ENCODE data around the gene GCAT. TPM values are rescaled to one million over a fixed set of nuclear protein-coding genes. Genes with fewer than 3 reads are reported as not detected.
A peak's percentile ranks its signal among the peaks of the same experiment; 100 is the strongest.

GCAT gene
- polyA plus RNA-seq, 1 donor (not counting 4 experiments of a cell fraction or from before 2014, with no cell fraction given), result 8.4 TPM

GRCh38 chr22:37849089-37849751 is 41.5 kb downstream of the GCAT start, which contains the start of gene EIF3L:
Gene EIF3L, plus strand, starts transcription at chr22:37849419. Its CDS starts 31 bp downstream, at chr22:37849450.
- dilution Hi-C loops (cut with MboI; ENCODE audit: extremely low pct_ligation_motif_present, low sequenced_read_pairs), result no loop called here
- Histone ChIP-seq H3K9me3 (ENCODE audit: control insufficient read depth, low read depth, low read length) (no peaks in the 10 kb centered on the region), H3K9ac (ENCODE audit: control insufficient read depth, extremely low read depth, insufficient read depth, low read length) (peak within 1 kb of the TSS; percentile 83), H3K27me3 (ENCODE audit: control insufficient read depth, extremely low read depth, insufficient read depth, low read length) (no peaks in the 10 kb centered on the region), H2AFZ (ENCODE audit: control insufficient read depth, low read length) (peak within 1 kb of the TSS; percentile 89), H3K4me3 (ENCODE audit: control insufficient read depth in 2 of 3, extremely low read depth in 1 of 3, insufficient read depth in 2 of 3, low read depth in 1 of 3, low read length in 3 of 3) (peak within 1 kb of the TSS; percentile 70 to 85 (median 80)), H3K27ac (ENCODE audit: control insufficient read depth, insufficient read depth, low read length) (peak within 1 kb of the TSS; percentile 91), H3K4me2 (ENCODE audit: control insufficient read depth, extremely low read depth, insufficient read depth, low read depth, low read length) (peak within 1 kb of the TSS; percentile 76), H3K9me1 (ENCODE audit: control insufficient read depth, extremely low read depth, insufficient read depth, low read length) (no peaks in the 10 kb centered on the region), H3K79me2 (ENCODE audit: control insufficient read depth, insufficient read depth, low read length) (peaks cover 57% of the 10 kb centered on the region), H4K20me1 (ENCODE audit: control insufficient read depth, extremely low read depth, insufficient read depth, low read length) (peaks cover 4% of the 10 kb centered on the region), H3K4me1 (ENCODE audit: control insufficient read depth, extremely low read depth, insufficient read depth, low read length) (peaks cover 12% of the 10 kb centered on the region), H3K36me3 (ENCODE audit: control insufficient read depth in 2 of 2, extremely low read depth in 1 of 2, insufficient read depth in 2 of 2, low read length in 2 of 2) (peaks cover 15 to 24% of the 10 kb centered on the region in 2 experiments)
- TF ChIP-seq EZH2 (IDR thresholded peaks at IDR 0.05; ENCODE audit: low read length), result no peak
- TF ChIP-seq, protein P1, sequence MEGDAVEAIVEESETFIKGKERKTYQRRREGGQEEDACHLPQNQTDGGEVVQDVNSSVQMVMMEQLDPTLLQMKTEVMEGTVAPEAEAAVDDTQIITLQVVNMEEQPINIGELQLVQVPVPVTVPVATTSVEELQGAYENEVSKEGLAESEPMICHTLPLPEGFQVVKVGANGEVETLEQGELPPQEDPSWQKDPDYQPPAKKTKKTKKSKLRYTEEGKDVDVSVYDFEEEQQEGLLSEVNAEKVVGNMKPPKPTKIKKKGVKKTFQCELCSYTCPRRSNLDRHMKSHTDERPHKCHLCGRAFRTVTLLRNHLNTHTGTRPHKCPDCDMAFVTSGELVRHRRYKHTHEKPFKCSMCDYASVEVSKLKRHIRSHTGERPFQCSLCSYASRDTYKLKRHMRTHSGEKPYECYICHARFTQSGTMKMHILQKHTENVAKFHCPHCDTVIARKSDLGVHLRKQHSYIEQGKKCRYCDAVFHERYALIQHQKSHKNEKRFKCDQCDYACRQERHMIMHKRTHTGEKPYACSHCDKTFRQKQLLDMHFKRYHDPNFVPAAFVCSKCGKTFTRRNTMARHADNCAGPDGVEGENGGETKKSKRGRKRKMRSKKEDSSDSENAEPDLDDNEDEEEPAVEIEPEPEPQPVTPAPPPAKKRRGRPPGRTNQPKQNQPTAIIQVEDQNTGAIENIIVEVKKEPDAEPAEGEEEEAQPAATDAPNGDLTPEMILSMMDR (optimal IDR thresholded peaks at IDR 0.05 in 1 of 3, IDR thresholded peaks at IDR 0.05 in 1 of 3, conservative IDR thresholded peaks at IDR 0.05 in 1 of 3; ENCODE audit: extremely low read depth in 1 of 3, insufficient read depth in 2 of 3, low read length in 3 of 3), result no peak
- DNase-seq (ENCODE audit: low read depth, low spot score), result peak; percentile 33
- FAIRE-seq, result peak; percentile 41

- Histone ChIP-seq H3K9ac (ENCODE audit: control insufficient read depth, extremely low read depth, insufficient read depth, low read length) (peak overlapping the region; percentile 6), H3K4me3 (ENCODE audit: control insufficient read depth in 2 of 3, extremely low read depth in 1 of 3, insufficient read depth in 2 of 3, low read depth in 1 of 3, low read length in 3 of 3) (no peak overlapping the region), H3K36me3 (ENCODE audit: control insufficient read depth in 2 of 2, extremely low read depth in 1 of 2, insufficient read depth in 2 of 2, low read length in 2 of 2) (peaks cover 25 to 37% of the 10 kb centered on the region in 2 experiments), H3K27ac (ENCODE audit: control insufficient read depth, insufficient read depth, low read length) (no peak overlapping the region), H3K9me3 (ENCODE audit: control insufficient read depth, low read depth, low read length) (no peaks in the 10 kb centered on the region), H4K20me1 (ENCODE audit: control insufficient read depth, extremely low read depth, insufficient read depth, low read length) (peaks cover 4% of the 10 kb centered on the region), H3K4me2 (ENCODE audit: control insufficient read depth, extremely low read depth, insufficient read depth, low read depth, low read length) (peak overlapping the region; percentile 69), H3K4me1 (ENCODE audit: control insufficient read depth, extremely low read depth, insufficient read depth, low read length) (peaks cover 17% of the 10 kb centered on the region), H3K9me1 (ENCODE audit: control insufficient read depth, extremely low read depth, insufficient read depth, low read length) (no peaks in the 10 kb centered on the region), H2AFZ (ENCODE audit: control insufficient read depth, low read length) (no peak overlapping the region), H3K79me2 (ENCODE audit: control insufficient read depth, insufficient read depth, low read length) (peaks cover 72% of the 10 kb centered on the region), H3K27me3 (ENCODE audit: control insufficient read depth, extremely low read depth, insufficient read depth, low read length) (no peaks in the 10 kb centered on the region)
- TF ChIP-seq EZH2 (IDR thresholded peaks at IDR 0.05; ENCODE audit: low read length), result no peak
- TF ChIP-seq, protein P1 (optimal IDR thresholded peaks at IDR 0.05 in 1 of 3, IDR thresholded peaks at IDR 0.05 in 1 of 3, conservative IDR thresholded peaks at IDR 0.05 in 1 of 3; ENCODE audit: extremely low read depth in 1 of 3, insufficient read depth in 2 of 3, low read length in 3 of 3), result no peak
- FAIRE-seq (no peak), DNase-seq (ENCODE audit: low read depth, low spot score) (no peak)
- dilution Hi-C loops (cut with MboI; ENCODE audit: extremely low pct_ligation_motif_present, low sequenced_read_pairs), result no loop called here
Observed at GRCh38 chr22:37850801-37851200, 43.1 kb downstream of the GCAT start.
